Measurements from ENCODE around the gene NHLH1.

DNA sequence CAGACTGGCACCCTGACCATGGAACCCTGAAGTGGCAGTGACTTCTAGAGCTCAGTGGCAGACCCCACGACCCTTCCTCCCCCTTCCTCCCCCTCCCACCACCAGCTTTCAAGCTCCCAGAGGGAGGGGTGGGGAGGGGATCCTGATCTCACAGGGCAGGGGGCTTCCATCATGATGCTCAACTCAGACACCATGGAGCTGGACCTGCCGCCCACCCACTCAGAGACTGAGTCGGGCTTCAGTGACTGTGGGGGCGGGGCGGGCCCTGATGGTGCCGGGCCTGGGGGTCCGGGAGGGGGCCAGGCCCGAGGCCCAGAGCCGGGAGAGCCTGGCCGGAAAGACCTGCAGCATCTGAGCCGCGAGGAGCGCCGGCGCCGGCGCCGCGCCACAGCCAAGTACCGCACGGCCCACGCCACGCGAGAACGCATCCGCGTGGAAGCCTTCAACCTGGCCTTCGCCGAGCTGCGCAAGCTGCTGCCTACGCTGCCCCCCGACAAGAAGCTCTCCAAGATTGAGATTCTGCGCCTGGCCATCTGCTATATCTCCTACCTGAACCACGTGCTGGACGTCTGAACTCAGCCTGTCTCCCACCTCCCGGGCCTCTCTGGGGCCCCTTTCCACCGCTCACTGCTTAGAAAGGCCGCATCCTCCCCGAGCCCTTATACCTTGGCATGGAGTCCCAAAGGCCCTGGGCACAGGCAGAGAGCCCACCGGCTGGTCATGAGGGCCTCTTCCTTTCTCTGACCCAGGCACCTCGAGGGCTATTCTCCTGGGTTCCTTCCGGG, 3.9 kb downstream of the NHLH1 start:
- TF ChIP-seq ZNF766 (CRISPR knock-in tag; IDR thresholded peaks at IDR 0.05; ENCODE audit: borderline replicate concordance) (no peak), CBX2 (IDR thresholded peaks at IDR 0.05; ENCODE audit: low read depth, low read length) (no peak), CBX2 (CRISPR knock-in tag; IDR thresholded peaks at IDR 0.05; ENCODE audit: low read depth) (no peak), ZNF350 (CRISPR knock-in tag; IDR thresholded peaks at IDR 0.05; ENCODE audit: borderline replicate concordance, low read depth) (no peak), HNRNPL (IDR thresholded peaks at IDR 0.05; ENCODE audit: low read depth, low read length) (no peak)
- TF ChIP-seq, protein P1, sequence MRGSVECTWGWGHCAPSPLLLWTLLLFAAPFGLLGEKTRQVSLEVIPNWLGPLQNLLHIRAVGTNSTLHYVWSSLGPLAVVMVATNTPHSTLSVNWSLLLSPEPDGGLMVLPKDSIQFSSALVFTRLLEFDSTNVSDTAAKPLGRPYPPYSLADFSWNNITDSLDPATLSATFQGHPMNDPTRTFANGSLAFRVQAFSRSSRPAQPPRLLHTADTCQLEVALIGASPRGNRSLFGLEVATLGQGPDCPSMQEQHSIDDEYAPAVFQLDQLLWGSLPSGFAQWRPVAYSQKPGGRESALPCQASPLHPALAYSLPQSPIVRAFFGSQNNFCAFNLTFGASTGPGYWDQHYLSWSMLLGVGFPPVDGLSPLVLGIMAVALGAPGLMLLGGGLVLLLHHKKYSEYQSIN (CRISPR knock-in tag; IDR thresholded peaks at IDR 0.05; ENCODE audit: borderline replicate concordance) = no peak
- TF ChIP-seq, protein P2, sequence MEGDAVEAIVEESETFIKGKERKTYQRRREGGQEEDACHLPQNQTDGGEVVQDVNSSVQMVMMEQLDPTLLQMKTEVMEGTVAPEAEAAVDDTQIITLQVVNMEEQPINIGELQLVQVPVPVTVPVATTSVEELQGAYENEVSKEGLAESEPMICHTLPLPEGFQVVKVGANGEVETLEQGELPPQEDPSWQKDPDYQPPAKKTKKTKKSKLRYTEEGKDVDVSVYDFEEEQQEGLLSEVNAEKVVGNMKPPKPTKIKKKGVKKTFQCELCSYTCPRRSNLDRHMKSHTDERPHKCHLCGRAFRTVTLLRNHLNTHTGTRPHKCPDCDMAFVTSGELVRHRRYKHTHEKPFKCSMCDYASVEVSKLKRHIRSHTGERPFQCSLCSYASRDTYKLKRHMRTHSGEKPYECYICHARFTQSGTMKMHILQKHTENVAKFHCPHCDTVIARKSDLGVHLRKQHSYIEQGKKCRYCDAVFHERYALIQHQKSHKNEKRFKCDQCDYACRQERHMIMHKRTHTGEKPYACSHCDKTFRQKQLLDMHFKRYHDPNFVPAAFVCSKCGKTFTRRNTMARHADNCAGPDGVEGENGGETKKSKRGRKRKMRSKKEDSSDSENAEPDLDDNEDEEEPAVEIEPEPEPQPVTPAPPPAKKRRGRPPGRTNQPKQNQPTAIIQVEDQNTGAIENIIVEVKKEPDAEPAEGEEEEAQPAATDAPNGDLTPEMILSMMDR (CRISPR knock-in tag; IDR thresholded peaks at IDR 0.05) = no peak
